NCI-H460 (cell line): Measurements from ENCODE around the gene ITGB1BP2. TPM values are rescaled to one million over a fixed set of nuclear protein-coding genes. Genes with fewer than 3 reads are reported as not detected.
"Not testable (repeated sequence)": the region's sequence is repeated elsewhere in the genome, so short reads cannot be mapped to it uniquely, and the experiment has no call there.

Experiments used
- DNase-seq: peaks from one replicate; pipeline ENCODE4 v3.0.0-alpha.2; 2016; ENCODE audit warnings: low read depth; ENCODE audit errors: extremely low read depth
- total RNA-seq: library from RNA; depleted of rRNA; stranded (reverse); fragments of >200 nt; shearing (Covaris generic); gene quantifications from 2 replicates; pipeline ENCODE4 v1.2.3, GENCODE V29; 2014; rRNA removed

Gene ITGB1BP2
- total RNA-seq, 1 experiment from 2014 or later = 2.9 TPM

GRCh38 chrX:71300495-71300894, 1.1 kb upstream of the ITGB1BP2 start:
- DNase-seq = not testable (repeated sequence)

DNA sequence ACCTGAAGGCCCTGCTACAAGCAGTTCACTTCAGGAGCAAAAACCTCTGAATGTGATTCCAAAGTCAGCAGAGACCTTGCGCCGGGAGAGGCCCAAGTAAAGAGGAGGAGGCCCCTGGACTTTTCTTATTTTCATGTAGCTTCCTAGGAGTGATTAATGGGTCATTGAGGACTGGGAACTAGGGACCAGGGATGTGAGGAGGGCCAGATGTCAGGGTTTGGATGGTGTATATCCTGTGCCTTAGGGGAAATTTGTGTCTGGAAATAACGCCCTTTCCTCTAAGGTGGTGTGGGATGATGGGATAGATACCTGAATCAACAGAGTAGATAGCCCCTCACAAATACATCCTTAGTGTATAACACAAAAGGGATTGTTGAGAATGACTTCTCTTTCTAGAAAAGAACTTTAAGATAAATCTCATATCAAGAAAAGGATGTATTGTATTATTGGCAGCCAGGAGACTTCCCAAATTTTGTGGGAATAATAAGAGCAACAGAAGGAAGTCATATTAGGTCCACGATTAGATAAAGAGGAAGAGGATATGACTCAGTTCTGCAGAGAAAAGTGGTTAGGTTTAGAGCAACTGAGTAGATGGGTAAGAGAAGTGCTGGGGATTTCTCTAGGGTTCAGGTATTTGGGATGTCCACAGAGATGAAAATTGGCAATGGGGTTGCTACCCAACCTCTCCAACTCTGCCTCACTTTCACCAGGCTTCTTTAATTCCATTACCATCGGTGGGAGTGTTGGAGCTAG, 1.1 kb downstream of the ITGB1BP2 start:
- DNase-seq = no peak

DNA sequence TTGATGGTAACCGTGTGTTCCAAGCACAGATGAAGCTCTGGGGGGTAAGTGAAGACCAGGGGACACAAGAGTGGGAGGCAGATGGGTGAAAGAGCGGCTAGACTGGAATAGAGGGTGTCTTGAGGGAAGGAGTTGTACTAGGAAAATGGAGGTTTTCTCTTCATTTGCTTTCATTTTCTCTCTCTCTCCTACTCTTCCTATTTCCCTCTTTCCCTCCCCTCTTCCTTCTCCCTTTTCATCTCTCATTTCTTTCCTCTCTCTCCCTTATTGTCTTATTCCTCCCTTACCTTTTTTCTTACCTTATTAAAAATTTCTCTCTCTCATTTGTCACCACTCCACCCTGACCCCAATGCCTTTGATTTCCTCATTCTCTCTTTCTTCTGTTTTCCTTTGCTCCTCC, 3.0 kb downstream of the ITGB1BP2 start:
- no peak for DNase-seq

GRCh38 chrX:71315917-71316316, 14.4 kb downstream of the ITGB1BP2 start:
- no peak for DNase-seq

GRCh38 chrX:71316959-71317358, 15.4 kb downstream of the ITGB1BP2 start:
- not testable (repeated sequence) for DNase-seq

DNA sequence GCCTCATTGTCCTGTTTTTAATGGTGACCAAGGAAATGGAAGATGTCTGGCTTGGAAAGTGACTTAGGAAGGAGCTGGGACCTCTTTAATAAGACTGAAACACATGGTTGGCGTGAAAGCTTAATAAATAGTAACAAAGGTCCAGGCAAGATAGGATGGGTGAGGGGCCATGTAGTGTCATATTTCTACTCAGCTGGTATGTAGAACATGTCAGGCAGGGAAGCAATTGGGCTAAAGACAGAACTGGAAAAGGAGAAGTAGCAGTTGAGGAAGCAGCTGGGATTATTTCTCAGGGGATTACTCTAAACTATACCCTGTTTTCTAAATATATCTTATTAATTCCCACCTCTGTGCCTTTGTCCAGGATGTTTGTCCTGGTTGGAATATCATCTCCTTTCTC, 18.6 kb downstream of the ITGB1BP2 start:
- DNase-seq = no peak

DNA sequence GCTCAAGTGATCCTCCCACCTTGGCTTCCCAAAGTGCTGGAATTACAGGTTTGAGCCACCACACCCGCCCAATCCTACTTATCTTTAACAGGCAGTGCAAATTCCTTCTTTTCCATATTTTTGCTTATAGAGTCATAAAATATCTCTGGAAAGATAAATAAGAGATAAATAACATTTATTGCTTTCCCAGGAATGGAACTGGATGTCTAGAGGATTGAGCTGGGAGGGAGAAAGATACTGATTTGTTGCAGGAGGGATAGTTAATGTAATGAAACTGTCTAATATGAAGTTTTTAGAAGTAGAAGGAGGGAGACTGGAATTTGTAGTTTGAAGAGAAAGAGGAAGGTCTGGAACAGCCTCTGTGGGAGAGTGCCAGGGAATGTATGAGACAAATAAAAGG, 20.2 kb downstream of the ITGB1BP2 start:
- no peak for DNase-seq

GRCh38 chrX:71324452-71324851, 22.9 kb downstream of the ITGB1BP2 start:
- DNase-seq = not testable (repeated sequence)

GRCh38 chrX:71326394-71326793, 24.8 kb downstream of the ITGB1BP2 start:
- DNase-seq = no peak

DNA sequence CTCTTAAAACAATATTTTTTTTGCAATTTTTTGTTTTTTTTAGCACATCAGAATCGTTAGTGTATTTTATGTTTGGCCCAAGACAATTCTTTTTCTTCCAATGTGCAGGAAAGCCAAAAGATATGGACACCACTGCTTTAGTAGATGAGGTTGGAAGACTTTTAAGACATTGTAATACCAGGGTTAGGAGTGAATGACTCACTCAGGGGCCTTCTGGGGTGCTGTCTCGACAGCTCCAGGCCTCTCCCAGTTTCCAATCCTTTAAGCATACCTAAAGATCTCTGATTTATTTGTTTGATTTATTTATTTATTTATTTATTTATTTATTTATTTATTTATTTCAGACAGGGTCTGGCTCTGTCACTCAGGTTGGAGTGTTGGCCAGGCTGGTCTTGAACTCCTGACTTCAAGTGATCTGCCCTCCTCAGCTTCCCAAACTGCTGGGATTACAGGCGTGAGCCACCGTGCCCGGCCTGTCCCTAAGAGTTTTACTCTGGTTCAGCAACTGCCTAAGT, 47.7 kb downstream of the ITGB1BP2 start:
- not testable (repeated sequence) for DNase-seq

GRCh38 chrX:71349867-71350266, 48.3 kb downstream of the ITGB1BP2 start:
- DNase-seq = not testable (repeated sequence)

DNA sequence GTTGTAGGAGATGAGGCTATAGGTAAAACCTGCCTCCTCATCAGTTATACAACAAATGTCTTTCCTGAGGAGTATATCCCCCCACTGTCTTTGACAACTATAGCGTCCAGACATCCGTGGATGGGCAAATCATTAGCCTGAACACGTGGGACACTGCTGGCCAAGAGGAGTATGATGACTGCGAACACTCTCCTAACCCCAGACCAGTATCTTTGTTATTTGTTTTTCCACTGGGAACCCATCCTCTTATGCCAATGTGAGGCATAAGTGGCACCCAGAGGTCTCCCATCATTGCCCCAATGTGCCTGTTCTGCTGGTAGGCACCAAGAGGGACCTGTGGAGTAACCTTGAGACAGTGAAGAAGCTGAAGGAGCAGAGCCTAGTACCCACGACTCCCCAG, 50.9 kb downstream of the ITGB1BP2 start:
- DNase-seq = not testable (repeated sequence)

Other genes starting within 250 kb of the ITGB1BP2 start
- gene SNX12, start 233.4 kb upstream of the ITGB1BP2 start, total RNA-seq = 56.0 and 63.4 TPM in 2 replicates
- gene FOXO4, start 205.9 kb upstream of the ITGB1BP2 start, total RNA-seq = 3.7 and 4.1 TPM in 2 replicates
- gene CXorf65, start 195.0 kb upstream of the ITGB1BP2 start, total RNA-seq = not detected in 2 replicates
- not detected in 2 replicates for gene IL2RG, start 190.2 kb upstream of the ITGB1BP2 start, total RNA-seq
- 12.8 and 18.1 TPM in 2 replicates for gene MED12, start 183.2 kb upstream of the ITGB1BP2 start, total RNA-seq
- 0.58 and 0.69 TPM in 2 replicates for gene NLGN3, start 156.9 kb upstream of the ITGB1BP2 start, total RNA-seq
- not detected in 2 replicates for gene GJB1, start 78.5 kb upstream of the ITGB1BP2 start, total RNA-seq
- gene ZMYM3, start 47.6 kb upstream of the ITGB1BP2 start, total RNA-seq = 13.4 and 14.7 TPM in 2 replicates
- gene NONO, start 18.1 kb upstream of the ITGB1BP2 start, total RNA-seq = 527 and 545 TPM in 2 replicates
- 24.1 and 27.3 TPM in 2 replicates for gene TAF1, start 64.6 kb downstream of the ITGB1BP2 start, total RNA-seq
- 274 and 379 TPM in 2 replicates for gene OGT, start 231.4 kb downstream of the ITGB1BP2 start, total RNA-seq